GM19324 (cell line): Measurements from ENCODE around the gene TPBGL.

ENCODE experiments used
- ATAC-seq: cut with Tn5 transposase; IDR thresholded peaks from one replicate; pipeline ENCODE4 v1.9.1; 2021; ENCODE audit warnings: mild to moderate bottlenecking, moderate library complexity; ENCODE audit not compliant: unreplicated experiment, low FRiP score

Gene TPBGL

GRCh38 chr11:75245356-75246005, 4.9 kb downstream of the TPBGL start:
- no peak for ATAC-seq

DNA sequence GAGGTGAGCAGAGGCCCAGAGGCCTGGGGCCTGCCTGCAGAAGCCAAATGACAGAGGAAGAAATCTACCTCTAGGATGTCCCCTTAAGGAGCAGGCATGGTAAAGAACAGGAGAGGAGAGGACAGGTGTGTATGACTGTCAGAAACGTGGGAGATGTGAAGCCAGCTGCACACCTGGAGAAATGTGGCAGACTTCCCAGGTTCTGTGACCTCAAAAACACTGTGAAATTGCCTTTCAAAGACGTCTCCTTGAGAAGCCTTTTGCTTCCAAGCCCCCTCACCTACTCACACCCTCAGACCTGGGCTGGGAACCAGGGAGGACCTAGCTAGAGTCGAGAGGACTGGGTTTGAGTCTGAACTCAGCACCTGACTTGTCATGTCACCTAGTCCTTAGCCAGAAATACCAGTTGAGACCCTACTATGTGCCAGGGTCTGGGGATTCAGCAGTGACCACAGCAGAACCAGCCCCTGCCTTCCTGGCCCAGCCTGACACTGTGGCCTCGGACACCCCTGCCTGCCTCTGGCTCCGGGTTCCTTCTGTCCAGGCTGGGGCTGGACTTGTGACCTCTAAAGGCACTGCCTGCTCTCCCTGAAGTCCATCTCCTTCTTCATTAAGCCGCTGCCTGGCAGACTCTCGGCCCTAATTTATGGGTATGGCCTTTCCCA, 5.6 kb downstream of the TPBGL start:
- no peak for ATAC-seq

- ATAC-seq = no peak
Measured at GRCh38 chr11:75246671-75247350, 6.2 kb downstream of the TPBGL start.

- no peak for ATAC-seq
Measured at GRCh38 chr11:75248924-75249256, 8.3 kb downstream of the TPBGL start.

GRCh38 chr11:75249704-75250103, 9.1 kb downstream of the TPBGL start:
- no peak for ATAC-seq

- no peak for ATAC-seq
Measured at GRCh38 chr11:75254326-75254725, 13.8 kb downstream of the TPBGL start.

DNA sequence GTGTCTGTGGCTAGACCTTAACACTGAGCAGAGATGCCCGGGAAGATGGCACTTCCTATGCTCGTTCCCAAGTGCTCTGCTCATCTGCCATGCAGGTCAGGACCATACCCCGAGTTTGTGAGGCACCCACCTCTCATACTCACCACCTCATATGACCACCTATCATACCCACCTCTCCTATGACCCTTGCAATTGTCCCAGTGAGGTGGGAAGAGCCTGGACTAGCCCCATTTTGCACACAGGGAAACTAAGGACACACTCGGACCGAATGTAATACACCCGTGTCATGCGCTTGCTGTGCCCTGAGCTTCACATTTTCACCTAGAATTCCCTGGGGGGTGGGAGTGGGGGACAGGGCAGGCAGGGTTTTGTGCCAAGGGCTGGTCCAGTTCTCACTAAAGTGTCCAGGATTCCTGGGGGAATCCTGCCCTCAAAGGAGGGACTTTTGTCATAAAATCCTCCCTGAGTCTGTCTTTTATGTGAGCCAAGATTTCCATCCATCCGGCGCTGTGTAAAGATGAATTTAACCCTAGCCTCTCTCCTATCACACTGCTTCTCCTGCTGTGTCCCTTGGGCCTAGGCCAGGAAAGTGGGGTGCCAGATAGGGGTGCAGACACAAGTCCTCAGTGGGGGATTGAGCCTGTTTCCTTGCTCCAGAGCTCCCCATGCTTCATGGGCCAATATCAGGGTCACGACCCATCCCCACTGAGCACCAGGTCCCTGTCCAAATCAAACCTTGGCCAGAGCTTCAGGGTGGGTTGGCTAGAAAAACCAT, 20.0 kb downstream of the TPBGL start:
- no peak for ATAC-seq

DNA sequence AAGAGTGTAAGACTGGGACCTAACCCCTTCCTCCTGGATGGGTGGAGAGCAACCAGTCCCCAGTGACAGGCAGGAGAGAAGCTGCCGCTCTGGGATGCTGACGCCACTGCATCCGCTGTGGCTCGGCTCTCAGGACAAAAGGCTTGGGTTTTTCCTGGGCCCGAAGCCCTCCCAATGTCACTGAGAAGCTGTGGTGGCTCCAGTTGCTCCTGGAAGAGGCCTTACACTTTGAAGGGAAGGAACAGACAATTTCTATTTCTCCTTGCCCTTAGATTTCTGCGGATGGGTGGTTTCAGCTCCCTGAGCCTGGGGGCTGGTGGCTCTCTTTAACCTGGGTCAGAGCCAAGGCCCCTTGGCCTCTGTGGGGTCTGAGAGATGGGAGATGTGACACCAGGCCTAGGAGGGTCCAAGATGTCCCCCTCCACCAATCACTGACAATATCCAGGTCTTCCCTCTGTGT, 21.4 kb downstream of the TPBGL start:
- no peak for ATAC-seq

DNA sequence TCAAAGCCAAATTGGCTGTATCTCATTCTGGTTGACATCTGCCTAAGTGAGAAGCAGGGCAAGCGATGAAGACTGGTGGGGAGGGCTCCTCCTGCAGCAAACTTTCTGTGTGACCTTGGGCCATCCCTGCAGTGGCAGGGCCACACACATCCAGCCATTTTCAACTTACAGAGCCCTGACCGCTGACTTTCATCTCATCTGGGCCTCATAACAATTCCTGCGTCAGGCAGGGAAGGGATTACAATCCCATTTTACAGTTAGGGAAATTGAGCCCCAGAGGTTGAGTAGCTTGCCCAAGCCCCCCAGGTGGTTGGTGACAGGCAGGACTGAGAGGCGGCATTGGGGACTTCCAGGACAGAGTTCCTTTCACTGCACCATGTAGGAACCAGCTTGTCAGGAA, 21.9 kb downstream of the TPBGL start:
- ATAC-seq = no peak

- ATAC-seq = no peak
Measured at GRCh38 chr11:75262961-75263852, 22.6 kb downstream of the TPBGL start.

GRCh38 chr11:75263944-75264349, 23.4 kb downstream of the TPBGL start:
- ATAC-seq = no peak

GRCh38 chr11:75264356-75264755, 23.8 kb downstream of the TPBGL start:
- no peak for ATAC-seq

- no peak for ATAC-seq
Measured at GRCh38 chr11:75264971-75265370, 24.4 kb downstream of the TPBGL start.

DNA sequence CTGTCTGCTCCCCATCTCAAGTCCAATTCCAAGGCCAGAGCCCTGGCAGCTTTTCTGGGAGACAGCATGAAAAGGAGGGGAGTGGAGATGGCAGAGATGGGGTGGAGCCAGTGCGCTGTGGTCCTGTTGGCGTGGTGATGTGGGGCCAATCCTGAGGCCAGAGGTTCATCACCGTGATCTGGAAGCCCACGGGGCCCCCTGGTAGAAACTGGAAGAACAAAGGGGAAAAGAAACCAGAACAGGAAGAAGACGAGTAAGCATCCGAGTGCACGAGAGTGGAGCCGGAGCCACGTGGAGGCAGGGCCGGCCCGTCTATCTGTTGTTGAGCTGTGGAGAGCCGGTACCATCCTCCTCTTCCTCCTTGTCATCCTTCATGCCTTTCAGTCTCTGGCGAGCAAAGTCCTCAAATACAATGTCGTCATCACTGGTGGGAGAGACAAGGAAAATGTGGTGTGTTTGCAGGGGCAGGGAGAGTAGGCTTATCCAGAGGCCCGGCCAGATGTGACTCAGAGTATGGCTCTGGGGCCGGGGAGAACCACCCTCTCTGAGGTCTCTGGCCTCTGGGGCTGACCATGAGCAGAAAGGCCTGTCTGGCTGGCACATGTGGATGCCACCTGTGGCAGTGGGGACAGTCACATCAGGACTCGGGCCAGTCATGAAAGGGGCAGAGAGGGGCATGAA, 25.4 kb downstream of the TPBGL start:
- no peak for ATAC-seq

- ATAC-seq = no peak
Measured at GRCh38 chr11:75267171-75267970, 26.8 kb downstream of the TPBGL start.

GRCh38 chr11:75268626-75269366, 28.2 kb downstream of the TPBGL start:
- no peak for ATAC-seq

DNA sequence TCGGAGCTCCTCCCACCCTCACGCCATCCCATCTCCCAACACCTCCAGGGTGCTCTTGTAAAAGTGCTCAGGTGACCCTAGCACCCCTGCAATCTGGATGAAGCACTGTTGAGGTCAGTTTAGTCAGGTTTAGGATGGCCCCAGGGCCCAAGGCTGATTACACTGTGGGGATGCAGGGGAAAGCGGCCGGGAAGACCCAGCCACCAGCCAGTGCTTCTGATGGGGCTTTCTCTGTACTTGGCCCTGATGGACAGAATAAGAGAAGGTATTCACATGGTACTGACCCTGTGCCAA, 28.7 kb downstream of the TPBGL start:
- no peak for ATAC-seq

- no peak for ATAC-seq
Measured at GRCh38 chr11:75269896-75270295, 29.3 kb downstream of the TPBGL start.
